Activated CD8-positive, alpha-beta memory T cell treated with anti-CD3 and anti-CD28 coated beads, Interleukin-2, amount 50 U/mL, for 4 hours (primary cell): ENCODE results near the gene NVL.
"Not testable (repeated sequence)": the region's sequence is repeated elsewhere in the genome, so short reads cannot be mapped to it uniquely, and the experiment has no call there.

Experiments used
- DNase-seq: peaks from one replicate; pipeline ENCODE4 v3.0.0-alpha.2; 2020

The NVL gene

DNA sequence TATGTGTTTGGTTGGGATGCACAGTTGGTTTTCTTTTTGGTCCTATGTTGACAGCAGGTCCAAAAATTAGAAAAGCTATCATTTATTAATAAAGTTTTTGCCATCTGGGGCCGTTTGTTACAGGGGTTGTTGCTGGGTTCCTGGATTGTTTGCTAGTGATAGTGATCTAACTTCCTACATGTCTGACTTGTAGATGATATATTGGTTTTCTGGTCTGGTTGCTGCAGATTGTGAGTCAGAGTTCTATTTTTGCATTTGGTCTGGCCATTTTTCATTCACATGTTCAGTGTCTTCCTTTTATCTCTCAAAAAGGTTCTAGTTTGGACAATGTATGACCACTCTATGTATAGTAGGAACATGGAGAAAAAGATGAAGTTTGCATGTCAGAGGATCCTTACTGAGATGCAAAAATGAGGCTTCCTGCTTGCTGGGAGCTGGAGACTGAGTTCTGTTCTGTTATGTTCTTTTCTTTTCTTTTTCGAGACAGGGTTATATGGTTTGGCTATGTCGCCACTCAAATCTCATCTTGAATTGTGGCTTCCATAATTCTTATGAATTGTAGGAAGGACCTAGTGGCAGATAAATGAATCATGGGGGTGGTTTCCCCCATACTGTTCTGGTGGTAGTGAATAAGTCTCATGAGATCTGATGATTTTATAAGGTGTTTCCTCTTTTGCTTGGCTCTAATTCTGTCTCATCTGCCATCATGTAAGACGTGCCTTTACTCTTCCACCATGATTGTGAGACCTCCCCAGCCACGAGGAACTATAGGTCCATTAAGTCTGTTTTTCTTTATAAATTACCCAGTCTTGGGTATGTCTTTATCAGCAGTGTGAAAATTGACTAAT lies 4.2 kb upstream of the NVL start:
- no peak for DNase-seq

DNA sequence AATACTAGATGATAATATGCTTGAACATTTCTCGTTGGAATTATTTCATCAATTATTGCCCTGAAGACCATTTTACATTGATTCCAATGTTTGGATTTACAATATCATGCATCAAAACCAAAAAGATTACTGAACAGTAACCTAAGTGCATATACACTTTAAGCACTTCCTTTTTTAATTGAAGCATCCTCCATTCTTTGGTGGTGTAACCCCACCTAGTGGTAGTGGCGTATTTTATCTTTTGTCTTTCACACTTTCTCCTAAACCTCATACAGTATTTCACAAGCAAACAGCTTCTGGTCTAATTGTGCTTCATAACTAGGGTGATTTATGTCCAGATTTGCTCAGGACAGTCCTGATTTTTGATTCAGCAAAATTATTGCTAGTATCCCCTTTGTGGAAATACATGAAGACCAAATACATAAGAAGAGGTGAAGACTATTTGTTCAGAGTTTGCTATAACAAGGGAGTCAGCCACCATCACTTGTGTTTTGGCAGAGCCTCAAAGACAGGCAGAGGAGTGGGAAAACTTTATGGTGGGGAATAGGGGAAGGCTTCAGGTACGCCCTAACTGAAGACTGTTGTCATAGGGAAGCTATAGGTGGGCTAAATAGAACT lies 3.4 kb upstream of the NVL start:
- DNase-seq = no peak

DNA sequence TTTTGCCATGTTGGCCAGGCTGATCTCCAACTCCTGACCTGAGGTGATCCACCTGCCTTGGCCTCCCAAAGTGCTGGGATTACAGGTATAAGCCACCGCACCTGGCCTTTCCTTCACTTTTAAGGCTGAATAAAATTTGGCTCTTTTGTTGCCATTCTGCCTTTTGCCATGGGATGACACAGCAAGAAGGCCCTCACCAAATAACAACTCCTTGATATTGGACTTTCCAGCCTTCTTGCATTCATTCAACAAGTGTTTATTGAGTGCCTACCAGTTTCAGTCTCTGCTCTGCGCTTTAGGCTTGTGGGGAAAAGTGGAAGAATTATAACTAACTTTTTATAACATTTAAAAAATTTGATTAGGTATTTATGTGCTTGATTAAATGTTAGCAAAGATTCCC lies 1.9 kb upstream of the NVL start:
- DNase-seq = no peak

DNA sequence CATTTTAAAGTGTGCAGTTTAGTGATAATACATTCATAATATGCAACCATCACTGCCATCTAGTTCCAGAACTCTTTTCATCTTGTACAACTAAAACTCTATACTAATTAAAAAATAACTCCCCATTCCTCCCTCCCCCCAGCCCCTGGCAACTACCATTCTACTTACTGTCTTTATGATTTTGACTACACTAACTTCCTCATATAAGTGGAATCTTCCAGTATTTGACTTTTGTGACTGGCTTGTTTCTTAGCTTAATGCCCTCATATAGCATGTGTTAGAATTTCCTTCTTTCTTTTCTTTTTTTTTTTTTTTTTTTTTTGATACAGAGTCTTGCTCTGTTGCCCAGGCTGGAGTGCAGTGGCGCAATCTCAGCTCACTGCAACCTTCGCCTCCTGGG lies 1.4 kb upstream of the NVL start:
- no peak for DNase-seq

GRCh38 chr1:224329484-224329841 lies 509 bp downstream of the NVL start:
- DNase-seq = no peak

DNA sequence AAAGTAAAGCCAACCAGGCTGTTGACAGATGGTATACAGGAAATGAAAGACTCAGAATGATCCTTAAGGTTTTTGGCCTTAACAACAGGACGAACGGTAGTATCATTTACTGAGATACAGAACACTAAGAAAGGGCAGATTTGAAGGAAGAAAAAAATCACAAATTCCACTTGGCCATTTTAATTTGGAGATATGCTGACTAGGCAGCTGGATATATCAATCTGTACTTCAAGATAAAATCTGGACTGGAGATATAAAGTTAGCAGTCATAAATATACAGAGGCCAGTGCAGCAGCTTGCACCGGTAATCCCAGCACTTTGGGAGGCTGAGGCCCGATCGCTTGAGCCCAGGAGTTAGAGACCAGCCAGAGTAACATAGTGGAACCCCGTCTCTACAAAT lies 1.3 kb downstream of the NVL start:
- DNase-seq = no peak

- no peak for DNase-seq
Observed at GRCh38 chr1:224325959-224326358, 4.0 kb downstream of the NVL start.

- DNase-seq = no peak
Observed at GRCh38 chr1:224321706-224322105, 8.3 kb downstream of the NVL start.

DNA sequence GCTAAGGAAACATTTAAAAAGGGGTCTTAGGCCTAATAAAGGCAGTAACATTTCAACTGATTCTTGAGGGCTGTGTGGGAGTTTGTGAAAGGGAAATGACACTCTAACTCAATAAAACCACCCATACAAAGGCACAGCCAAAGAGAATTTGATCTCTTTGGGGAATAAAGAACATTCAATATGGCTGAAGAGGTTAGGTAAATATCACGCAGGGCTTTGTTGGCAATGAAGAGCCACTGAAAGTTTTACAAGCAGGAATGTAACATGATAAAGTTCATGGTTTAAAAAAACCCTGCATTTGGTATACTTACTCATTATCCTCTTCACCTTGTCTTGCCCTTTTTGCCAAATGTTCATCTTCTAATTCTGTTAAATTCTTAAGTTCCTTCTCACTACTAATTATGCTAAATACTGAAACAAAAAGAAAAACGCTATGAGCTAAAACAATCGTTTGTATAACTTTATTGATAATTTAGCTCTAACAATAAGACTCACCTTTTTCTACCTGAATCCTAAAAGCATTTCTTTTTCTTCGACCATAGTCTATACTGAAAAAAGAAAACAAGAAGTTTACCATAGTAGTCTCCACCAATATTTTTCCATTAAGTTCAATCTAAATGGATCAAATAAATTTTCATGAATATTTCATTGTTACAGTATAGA lies 12.5 kb downstream of the NVL start:
- DNase-seq = no peak

- DNase-seq = no peak
Observed at GRCh38 chr1:224312025-224312424, 17.9 kb downstream of the NVL start.

DNA sequence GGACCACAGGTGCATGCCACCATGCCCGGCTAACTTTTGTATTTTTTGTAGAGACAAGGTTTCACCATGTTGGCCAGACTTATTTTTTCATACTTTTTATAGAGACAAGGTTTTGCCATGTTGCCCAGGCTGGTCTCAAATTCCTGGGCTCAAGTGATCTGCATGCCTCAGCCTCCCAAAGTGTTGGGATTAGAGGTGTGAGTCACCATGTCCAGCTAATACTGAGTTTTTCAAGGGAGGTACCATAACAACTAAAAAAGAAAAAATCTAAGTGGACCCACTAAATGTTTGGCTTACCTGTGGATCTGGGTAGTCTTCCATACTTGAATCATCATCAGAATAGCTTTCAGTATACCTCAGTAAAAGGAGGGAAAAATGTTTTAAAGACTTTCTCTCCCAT lies 18.5 kb downstream of the NVL start:
- DNase-seq = not testable (repeated sequence)

- DNase-seq = no peak
Observed at GRCh38 chr1:224308064-224308463, 21.9 kb downstream of the NVL start.

GRCh38 chr1:224304767-224305166 lies 25.2 kb downstream of the NVL start:
- DNase-seq = no peak

GRCh38 chr1:224302947-224303346 lies 27.0 kb downstream of the NVL start:
- no peak for DNase-seq

- DNase-seq = no peak
Observed at GRCh38 chr1:224301391-224301790, 28.6 kb downstream of the NVL start.

DNA sequence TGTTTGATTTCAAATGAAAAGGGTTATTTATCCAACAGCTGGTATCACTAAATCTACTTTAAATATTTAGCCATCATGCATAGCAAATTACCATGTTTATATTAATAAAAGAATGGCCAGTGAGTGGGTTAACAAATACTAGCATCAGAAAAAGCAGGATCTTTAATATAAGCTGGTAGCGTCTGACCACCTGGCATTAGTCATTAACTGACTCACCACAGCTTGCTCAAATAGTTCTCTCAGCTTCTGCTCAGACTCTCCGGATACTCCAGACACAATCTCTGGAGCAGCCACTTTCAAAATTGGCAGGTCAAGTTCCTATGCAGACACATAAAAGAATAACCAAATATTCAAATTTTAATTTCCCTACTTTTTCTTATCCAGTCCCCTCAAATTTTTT lies 29.6 kb downstream of the NVL start:
- DNase-seq = no peak

DNA sequence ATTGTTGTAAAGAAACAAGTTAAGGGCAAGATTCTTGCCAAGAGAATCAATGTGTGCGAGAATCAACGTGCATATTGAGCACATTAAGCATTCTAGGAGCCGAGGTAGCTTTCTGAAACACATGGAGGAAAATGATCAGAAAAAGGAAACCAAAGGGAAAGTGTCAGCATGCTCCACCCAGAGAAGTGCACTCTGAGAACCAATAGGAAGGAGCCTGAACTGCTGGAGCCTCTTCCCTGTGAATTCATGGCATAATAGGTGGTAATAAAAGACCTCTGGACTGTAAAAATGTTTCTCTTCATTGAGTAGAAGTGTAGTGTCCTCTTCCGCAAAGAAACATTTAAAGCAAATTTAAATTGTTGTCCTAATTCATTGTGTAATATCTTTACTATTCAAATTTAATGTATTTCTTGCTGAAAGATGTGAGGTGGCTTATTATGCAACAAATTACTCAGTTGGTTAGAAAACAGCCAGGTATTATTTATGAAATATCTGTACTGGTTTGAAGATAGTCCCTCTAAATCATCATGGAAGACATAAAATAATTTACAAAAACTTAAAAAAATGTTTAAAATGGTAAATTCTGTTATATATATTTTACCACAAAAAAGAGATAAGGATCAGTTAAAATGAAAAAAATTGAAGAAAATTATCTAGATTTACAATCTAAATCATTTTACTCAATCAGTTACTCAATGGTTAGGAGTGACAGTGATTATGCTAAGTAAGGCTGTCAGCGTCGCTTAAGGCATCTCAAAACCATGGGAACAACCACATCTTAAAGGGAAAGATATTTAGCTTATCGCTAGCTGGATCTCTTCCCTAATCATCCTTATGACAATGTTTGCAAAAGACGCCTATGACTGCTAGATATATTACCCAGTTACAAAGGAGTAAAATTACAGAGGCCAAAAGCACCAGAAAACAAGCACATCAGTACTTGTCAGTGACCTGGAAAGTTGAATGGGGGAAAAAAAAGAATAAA lies 31.3 kb downstream of the NVL start:
- no peak for DNase-seq

DNA sequence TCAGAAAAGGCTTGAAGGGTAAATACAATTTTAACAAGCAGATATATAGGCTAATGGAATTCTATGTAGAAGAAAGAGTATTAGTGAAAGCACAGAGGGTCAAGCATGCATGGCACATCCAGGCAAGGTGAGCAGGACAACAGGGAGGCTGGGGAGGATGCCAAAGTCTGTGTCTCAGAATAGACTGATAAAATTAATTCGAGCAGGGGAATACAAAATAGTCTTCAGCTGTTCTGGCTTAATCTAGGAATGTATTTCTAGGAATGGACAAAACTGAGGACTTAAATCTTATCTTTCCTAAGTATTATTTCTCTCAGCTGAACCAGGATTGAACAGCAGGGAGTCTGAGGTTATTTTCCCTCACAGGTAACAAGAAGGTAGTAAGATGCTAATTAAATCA lies 35.2 kb downstream of the NVL start:
- DNase-seq = no peak

GRCh38 chr1:224292419-224292818 lies 37.6 kb downstream of the NVL start:
- DNase-seq = no peak

DNA sequence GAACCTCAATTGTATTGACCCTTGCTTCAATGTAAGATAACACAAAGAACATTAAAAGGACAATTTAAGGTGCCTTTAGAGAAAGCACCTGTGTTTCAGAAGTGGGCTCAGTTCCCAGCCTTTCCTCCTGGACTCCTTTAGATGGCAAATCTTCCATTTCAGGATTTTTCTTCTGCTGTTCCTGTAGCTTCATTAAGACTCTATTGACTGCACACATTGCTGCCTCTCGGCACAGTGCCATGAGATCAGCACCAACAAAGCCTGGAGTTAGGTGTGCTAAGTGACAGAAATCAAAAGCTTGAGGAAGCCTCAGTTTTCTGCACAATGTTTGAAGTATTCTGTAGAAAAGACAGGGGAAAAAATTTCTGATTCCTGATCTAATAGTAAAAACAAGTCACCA lies 40.6 kb downstream of the NVL start:
- DNase-seq = no peak

- no peak for DNase-seq
Observed at GRCh38 chr1:224287714-224288113, 42.3 kb downstream of the NVL start.

- DNase-seq = no peak
Observed at GRCh38 chr1:224282140-224282539, 47.8 kb downstream of the NVL start.
